T follicular helper cell (primary cell): Measurements from ENCODE around the gene TFEC.
"Not testable (repeated sequence)": the region's sequence is repeated elsewhere in the genome, so short reads cannot be mapped to it uniquely, and the experiment has no call there.

Experiments
- DNase-seq: peaks from one replicate; pipeline ENCODE4 v3.0.0-alpha.2; 2020; ENCODE audit warnings: low read depth

TFEC gene

DNA sequence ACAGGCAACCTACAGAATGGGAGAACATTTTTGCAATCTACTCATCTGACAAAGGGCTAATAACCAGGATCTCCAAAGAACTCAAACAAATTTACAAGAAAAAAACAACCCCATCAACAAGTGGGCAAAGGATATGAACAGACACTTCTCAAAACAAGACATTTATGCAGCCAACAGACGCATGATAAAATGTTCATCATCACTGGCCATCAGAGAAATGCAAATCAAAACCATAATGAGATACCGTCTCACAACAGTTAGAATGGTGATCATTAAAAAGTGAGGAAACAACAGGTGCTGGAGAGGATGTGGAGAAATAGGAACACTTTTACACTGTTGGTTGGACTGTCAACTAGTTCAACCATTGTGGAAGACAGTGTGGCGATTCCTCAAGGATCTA is 100.8 kb downstream of the TFEC start:
- not testable (repeated sequence) for DNase-seq

DNA sequence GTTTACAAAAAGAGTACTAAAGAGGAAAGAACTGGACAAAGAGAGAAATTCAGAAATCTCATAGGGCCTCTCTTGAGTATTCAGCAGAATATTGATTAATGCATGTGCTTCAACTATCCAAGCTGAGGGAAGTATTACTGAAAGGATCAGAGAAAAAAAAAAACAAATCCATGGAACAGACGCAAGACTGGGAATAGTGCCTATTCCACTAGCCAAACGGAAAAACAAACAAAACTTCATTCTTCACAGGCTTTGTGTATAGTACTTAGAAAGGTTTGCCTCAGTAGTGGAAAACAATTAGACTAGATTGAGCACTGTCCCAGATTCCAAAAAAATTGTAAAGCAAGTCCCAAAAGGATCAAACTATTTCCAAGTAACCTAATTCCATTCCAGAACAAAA is 106.2 kb downstream of the TFEC start:
- DNase-seq: no peak

DNA sequence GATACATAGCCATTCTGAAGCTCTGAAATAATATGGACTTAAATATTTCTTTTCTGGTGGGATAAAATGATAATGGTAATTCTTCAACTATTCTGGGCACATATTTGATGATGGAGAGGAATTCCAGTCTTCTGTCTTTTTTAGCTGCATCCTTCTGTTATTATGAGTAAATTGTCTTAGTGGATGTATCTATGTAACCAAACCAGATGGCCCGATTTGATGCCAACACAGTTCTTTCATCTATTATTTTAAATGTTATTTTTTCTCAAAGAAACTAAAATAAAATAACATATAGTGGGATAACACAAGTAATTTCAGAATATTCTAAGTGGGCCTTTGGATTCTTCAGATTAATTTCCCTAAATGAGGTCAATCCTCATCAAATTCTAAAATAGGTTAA is 110.2 kb downstream of the TFEC start:
- no peak for DNase-seq

DNA sequence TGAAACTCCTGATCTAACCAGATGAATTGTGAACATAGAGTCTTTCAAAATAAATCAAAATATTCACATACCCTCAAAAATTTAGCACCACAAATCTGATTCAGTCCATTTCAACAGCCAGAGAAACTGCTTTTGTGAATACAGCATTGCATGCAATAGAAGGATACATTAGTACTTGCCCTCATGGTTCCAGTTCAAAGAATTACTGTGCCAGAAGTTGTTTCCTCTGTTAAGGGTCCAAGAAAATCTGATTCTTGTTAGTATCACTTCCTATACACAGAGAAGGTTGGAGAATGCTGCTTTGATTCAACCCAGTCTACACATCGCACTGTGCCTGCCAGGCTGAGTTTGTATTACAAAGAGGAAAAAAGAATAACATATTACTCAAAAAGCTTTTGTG is 115.6 kb downstream of the TFEC start:
- no peak for DNase-seq

DNA sequence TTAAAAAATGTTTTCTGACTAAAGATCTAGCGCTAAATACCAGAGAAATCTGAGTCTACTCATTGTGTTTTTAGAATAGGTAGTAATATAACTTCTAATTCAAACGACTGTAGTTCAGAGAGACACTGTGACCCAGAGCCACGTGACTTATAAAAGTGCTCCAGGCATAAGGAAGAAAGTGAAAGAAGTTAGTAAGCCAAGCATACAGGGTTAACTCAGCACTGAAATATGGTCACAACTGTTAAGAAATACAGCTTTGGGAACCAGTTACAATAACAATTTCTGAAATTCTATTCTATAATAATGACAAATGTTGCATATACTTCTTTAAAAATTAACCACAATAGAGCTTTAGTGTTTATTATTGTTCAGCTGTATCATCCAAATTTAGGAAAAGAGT is 119.1 kb downstream of the TFEC start:
- DNase-seq: no peak

DNA sequence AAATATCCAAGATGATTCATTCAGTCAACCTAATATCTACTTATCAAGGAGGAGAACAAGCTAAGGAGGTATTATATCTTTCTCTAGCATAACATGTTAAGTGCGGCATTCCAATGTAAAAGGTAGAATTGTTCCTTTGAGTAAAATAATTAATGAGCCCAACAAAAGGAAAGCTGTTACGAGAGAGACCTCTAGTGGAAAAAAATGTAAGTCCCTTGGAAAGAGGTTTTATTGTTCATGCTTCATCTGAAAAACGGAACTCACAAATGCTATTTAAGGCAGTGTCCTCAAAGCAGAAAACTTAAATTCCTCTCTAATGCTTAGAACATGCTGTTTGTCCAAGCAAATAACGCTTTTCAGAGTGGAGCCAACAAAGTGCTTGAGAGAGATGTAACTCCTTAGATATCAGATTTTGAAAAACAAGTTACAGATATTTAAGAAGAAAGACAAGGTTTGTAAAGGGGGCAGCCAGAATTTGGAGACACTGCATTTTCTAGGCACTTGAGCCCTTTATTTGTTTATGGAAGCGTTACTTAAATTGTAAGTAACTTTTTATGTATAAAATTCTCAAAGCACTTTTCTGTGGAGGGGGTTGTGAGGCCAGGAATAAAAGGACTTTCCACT is 119.9 kb downstream of the TFEC start:
- no peak for DNase-seq

DNA sequence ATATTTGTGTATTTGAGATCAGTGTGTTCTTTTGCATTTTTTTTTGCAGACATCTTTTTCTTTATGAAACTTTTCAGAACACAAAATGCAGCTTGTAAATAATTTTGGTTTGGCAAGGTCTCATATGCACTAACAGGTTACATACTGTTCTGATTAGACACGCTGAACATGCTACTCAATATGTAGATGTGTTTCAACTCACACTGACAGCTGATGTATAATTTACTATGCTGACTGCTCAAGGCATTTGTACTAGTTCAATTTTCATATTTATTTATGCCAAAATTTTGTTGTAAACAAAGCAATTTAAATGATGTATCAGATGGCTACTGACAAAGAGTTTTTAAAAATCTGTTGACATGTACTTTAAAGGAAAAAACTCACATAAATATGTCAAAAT is 123.8 kb downstream of the TFEC start:
- DNase-seq: no peak

DNA sequence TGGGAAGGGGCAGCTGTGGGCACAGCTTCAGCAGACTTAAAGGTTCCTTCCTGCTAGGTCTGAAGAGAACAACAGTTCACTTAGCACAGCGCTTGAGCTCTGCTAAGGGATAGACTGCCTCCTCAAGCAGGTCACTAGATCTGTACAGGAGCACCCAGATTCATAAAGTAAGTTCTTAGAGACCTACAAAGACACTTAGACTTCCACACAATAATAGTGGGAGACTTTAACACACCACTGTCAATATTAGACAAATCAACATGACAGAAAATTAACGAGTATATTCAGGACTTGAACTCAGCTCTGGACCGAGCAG is 140.9 kb downstream of the TFEC start:
- DNase-seq: no peak

DNA sequence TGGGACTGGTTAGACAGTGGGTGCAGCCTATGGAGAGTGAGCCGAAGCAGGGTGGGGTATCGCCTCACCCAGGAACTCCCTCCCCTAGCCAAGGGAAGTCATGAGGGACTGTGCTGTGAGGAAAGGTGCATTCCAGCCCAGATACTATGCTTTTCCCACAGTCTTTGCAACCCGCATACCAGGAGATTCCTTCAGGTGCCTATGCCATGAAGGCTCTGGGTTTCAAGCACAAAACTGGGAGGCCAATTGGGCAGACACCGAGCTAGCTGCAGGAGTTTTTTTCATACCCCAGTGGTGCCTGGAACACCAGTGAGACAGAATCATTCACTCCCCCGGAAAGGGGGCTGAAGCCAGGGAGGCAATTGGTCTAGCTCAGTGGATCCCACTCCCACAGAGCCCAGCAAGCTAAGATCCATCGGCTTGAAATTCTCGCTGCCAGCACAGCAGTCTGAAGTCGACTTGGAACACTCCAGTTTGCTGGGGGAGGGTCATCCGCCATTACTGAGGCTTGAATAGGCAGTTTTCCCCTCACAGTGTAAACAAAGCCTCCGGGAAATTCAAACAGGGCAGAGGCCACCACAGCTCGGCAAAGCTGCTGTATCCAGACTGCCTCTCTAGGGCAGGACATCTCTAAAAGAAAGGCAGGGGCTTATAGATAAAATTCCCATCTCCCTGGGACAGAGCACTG is 141.4 kb downstream of the TFEC start:
- no peak for DNase-seq

DNA sequence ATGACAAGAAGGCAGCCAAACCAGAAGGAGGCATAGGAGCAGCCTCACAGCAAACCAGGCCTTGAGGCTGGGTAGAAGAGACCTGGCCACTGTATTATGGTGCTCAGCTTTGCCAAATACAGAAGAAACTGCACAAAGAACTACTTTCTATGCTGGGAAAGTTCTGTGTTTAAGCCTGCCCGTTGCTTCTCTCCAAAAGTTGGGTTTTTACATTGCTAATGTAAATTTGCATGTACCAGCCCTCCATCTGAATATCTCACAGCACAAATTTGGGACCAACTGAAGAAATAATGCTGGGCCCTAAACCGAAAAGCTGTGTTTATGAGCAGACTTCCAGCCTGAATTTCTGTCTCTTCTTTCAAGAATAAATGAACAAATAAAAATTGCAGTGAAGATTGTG is 145.0 kb downstream of the TFEC start:
- no peak for DNase-seq
